ENCODE measurements around the gene CDHR3. TPM values are rescaled to one million over a fixed set of nuclear protein-coding genes. Genes with fewer than 3 reads are reported as not detected.

The CDHR3 gene
- polyA plus RNA-seq, 3 donors = 0.16 TPM; not detected in 2

- H3K9me3 ChIP-seq (replicated peaks in 1 of 2; ENCODE audit: control insufficient read depth in 1 of 2, insufficient read depth in 1 of 2, low read length in 2 of 2) = peaks cover 3 to 4% of the 10 kb centered on the region in 2 donors
- H3K9ac ChIP-seq (ENCODE audit: insufficient read depth, low read length, poor library complexity, severe bottlenecking) = no peak overlapping the region
- Mint-ChIP-seq H3K27ac (no peak overlapping the region), H3K27me3 (ENCODE audit: low read depth in 3 of 3) (peaks cover 9 to 34% (median 10%) of the 10 kb centered on the region in 3 donors), H3K9me3 (peaks cover 5 to 24% (median 14%) of the 10 kb centered on the region in 7 donors), H3K36me3 (no peaks in the 10 kb centered on the region), H3K4me1 (peaks cover 10% of the 10 kb centered on the region), H3K4me3 (no peak overlapping the region)
- H3K36me3 ChIP-seq (replicated peaks in 1 of 2; ENCODE audit: control insufficient read depth in 1 of 2, insufficient read depth in 2 of 2, low read length in 2 of 2) = no peaks in the 10 kb centered on the region
- peaks cover 4 to 6% of the 10 kb centered on the region in 2 donors for H3K27me3 ChIP-seq (ENCODE audit: control insufficient read depth in 2 of 2, insufficient read depth in 2 of 2, low read length in 2 of 2)
- intact Hi-C loops (cut with micrococcal nuclease) = no loop called here
- H2AFZ ChIP-seq (ENCODE audit: insufficient read depth, low read depth, low read length, poor library complexity, severe bottlenecking) = no peak overlapping the region
- H3K4me1 ChIP-seq (ENCODE audit: control insufficient read depth in 1 of 2, insufficient read depth in 2 of 2, low read length in 2 of 2) = no peaks in the 10 kb centered on the region
- no peaks in the 10 kb centered on the region for H3K79me2 ChIP-seq (ENCODE audit: insufficient read depth, low read length)
- no peak overlapping the region for H3K27ac ChIP-seq (ENCODE audit: low read depth in 1 of 2, low read length in 2 of 2)
- DNase-seq = no peak
- no peak overlapping the region for H3K4me3 ChIP-seq (replicated peaks in 1 of 3; ENCODE audit: low read depth in 2 of 3, low read length in 3 of 3)
- 89% methylated on average over 3 of the region's 4 CpGs for WGBS (ENCODE audit: insufficient coverage)
- no peaks in the 10 kb centered on the region for H4K20me1 ChIP-seq (ENCODE audit: insufficient read depth, low read length)
- no peak for TF ChIP-seq CTCF (IDR thresholded peaks at IDR 0.05)
- no peak overlapping the region for H3K4me2 ChIP-seq (replicated peaks; ENCODE audit: extremely low read depth, low read length, poor library complexity, severe bottlenecking)
Observed at GRCh38 chr7:106010866-106011265, 47.8 kb downstream of the CDHR3 start.

- Mint-ChIP-seq H3K9me3 (peaks cover 0 to 14% (median 11%) of the 10 kb centered on the region in 7 donors), H3K27ac (no peak overlapping the region), H3K36me3 (no peaks in the 10 kb centered on the region), H3K4me1 (peaks cover 10% of the 10 kb centered on the region), H3K27me3 (ENCODE audit: low read depth in 3 of 3) (peaks cover 8 to 38% (median 14%) of the 10 kb centered on the region in 3 donors), H3K4me3 (no peak overlapping the region)
- no peak for DNase-seq
- Histone ChIP-seq H3K4me3 (replicated peaks in 1 of 3; ENCODE audit: low read depth in 2 of 3, low read length in 3 of 3) (no peak overlapping the region), H3K27ac (ENCODE audit: low read depth in 1 of 2, low read length in 2 of 2) (no peak overlapping the region), H3K9me3 (replicated peaks in 1 of 2; ENCODE audit: control insufficient read depth in 1 of 2, insufficient read depth in 1 of 2, low read length in 2 of 2) (no peaks in the 10 kb centered on the region), H3K36me3 (replicated peaks in 1 of 2; ENCODE audit: control insufficient read depth in 1 of 2, insufficient read depth in 2 of 2, low read length in 2 of 2) (no peaks in the 10 kb centered on the region), H3K4me1 (ENCODE audit: control insufficient read depth in 1 of 2, insufficient read depth in 2 of 2, low read length in 2 of 2) (no peaks in the 10 kb centered on the region), H3K79me2 (ENCODE audit: insufficient read depth, low read length) (no peaks in the 10 kb centered on the region), H4K20me1 (ENCODE audit: insufficient read depth, low read length) (no peaks in the 10 kb centered on the region), H3K9ac (ENCODE audit: insufficient read depth, low read length, poor library complexity, severe bottlenecking) (no peak overlapping the region), H3K27me3 (ENCODE audit: control insufficient read depth in 2 of 2, insufficient read depth in 2 of 2, low read length in 2 of 2) (peaks cover 4 to 6% of the 10 kb centered on the region in 2 donors), H2AFZ (ENCODE audit: insufficient read depth, low read depth, low read length, poor library complexity, severe bottlenecking) (no peak overlapping the region), H3K4me2 (replicated peaks; ENCODE audit: extremely low read depth, low read length, poor library complexity, severe bottlenecking) (no peak overlapping the region)
- TF ChIP-seq CTCF (IDR thresholded peaks at IDR 0.05) = no peak
- 91% methylated on average over 5 of the region's 5 CpGs for WGBS (ENCODE audit: insufficient coverage)
- intact Hi-C loops (cut with micrococcal nuclease) = no loop called here
Observed at GRCh38 chr7:106012184-106012583, 49.1 kb downstream of the CDHR3 start.

Data from CD14-positive monocyte (primary cell).